H7 (cell line): ENCODE results near the gene ZBTB8B. TPM values are rescaled to one million over a fixed set of nuclear protein-coding genes. Genes with fewer than 3 reads are reported as not detected.

Experiments
- DNase-seq: peaks from one replicate; pipeline ENCODE4 v3.0.0; 2012
- H3K27me3 ChIP-seq: 2 replicates; pipeline ENCODE4 v1.6.0; 2011; ENCODE audit warnings: mild to moderate bottlenecking, low read length; ENCODE audit not compliant: control insufficient read depth, insufficient read depth
- H3K36me3 ChIP-seq: replicated peaks from 2 replicates; pipeline ENCODE4 v1.5.1; 2011; ENCODE audit warnings: low read length; ENCODE audit not compliant: control insufficient read depth, insufficient read depth
- H3K4me3 ChIP-seq: 2 replicates; pipeline ENCODE4 v1.5.1; 2011; ENCODE audit warnings: low read depth, mild to moderate bottlenecking, control low read depth, low read length, moderate library complexity; ENCODE audit not compliant: insufficient read depth
- total RNA-seq: library from RNA; depleted of rRNA; stranded (reverse); fragments of >200 nt; shearing (Covaris generic); gene quantifications from 2 replicates; pipeline ENCODE4 v1.2.3, GENCODE V29; 2014; rRNA removed

ZBTB8B gene
- total RNA-seq, 1 experiment from 2014 or later, result 1.4 TPM

DNA sequence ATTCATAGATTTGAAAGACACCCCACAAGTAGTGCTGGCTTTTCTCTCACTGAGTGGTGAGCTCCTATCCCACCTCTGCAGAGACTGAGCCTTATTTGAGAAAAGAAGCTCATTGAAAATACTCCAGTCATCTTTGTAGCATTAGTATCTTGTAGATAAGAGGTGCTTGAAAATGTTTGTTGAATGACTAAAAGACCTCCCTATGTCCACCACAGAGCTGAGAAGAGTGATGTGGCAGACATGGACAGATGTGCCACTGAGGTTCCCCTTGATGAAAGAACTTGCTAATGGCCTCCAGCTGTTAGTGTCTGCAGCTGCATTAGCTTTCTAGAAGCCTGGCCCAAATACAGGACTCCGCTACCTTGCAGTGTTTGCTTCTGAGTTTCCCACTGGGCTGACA lies 45.1 kb downstream of the ZBTB8B start:
- Histone ChIP-seq H3K36me3 (no peaks in the 10 kb centered on the region), H3K27me3 (no peaks in the 10 kb centered on the region), H3K4me3 (no peak overlapping the region)
- no peak for DNase-seq

Other genes starting within 250 kb of the ZBTB8B start
- gene TMEM234, start 242.7 kb upstream of the ZBTB8B start, total RNA-seq, result 11.8 and 16.3 TPM in 2 replicates
- 458 and 547 TPM in 2 replicates for gene EIF3I, start 242.7 kb upstream of the ZBTB8B start, total RNA-seq
- 3.1 and 4.1 TPM in 2 replicates for gene FAM167B, start 217.8 kb upstream of the ZBTB8B start, total RNA-seq
- 70.5 and 75.8 TPM in 2 replicates for gene LCK, start 213.8 kb upstream of the ZBTB8B start, total RNA-seq
- gene HDAC1, start 173.0 kb upstream of the ZBTB8B start, total RNA-seq, result 133 and 151 TPM in 2 replicates
- gene MARCKSL1, start 128.8 kb upstream of the ZBTB8B start, total RNA-seq, result 478 and 603 TPM in 2 replicates
- gene FAM229A, start 102.6 kb upstream of the ZBTB8B start, total RNA-seq, result 4.0 and 8.2 TPM in 2 replicates
- 1.2 and 3.7 TPM in 2 replicates for gene TSSK3, start 102.5 kb upstream of the ZBTB8B start, total RNA-seq
- gene BSDC1, start 70.6 kb upstream of the ZBTB8B start, total RNA-seq, result 91.5 and 97.8 TPM in 2 replicates
- gene ZBTB8A, start 74.4 kb downstream of the ZBTB8B start, total RNA-seq, result 6.2 and 9.1 TPM in 2 replicates
- gene ZBTB8OS, start 185.5 kb downstream of the ZBTB8B start, total RNA-seq, result 64.8 and 71.3 TPM in 2 replicates
- gene RBBP4, start 186.1 kb downstream of the ZBTB8B start, total RNA-seq, result 311 and 325 TPM in 2 replicates
- gene SYNC, start 237.7 kb downstream of the ZBTB8B start, total RNA-seq, result 0.07 and 0.45 TPM in 2 replicates